ENCODE measurements around the gene HERPUD1.
A peak's percentile ranks its signal among the peaks of the same experiment; 100 is the strongest.
"Not testable (repeated sequence)": the region's sequence is repeated elsewhere in the genome, so short reads cannot be mapped to it uniquely, and the experiment has no call there.

Gene HERPUD1

DNA sequence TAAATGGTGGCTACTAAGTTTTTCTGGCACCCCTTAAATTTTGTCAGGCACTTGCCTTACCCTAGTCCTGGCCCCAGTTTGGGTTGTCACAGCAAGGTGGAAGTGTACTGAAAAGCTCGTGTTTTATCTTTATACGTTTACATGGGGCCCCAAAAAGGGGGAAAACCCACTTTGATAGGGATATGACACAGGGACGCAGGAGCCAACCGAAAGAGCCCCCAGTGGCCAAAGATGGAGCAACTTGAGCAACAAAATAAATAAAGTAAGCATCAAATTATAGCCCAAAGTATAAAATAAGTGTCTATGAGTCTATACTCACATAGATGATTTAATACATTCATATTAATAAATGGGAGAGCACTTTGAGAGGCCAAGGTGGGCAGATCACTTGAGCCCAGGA, 24.8 kb downstream of the HERPUD1 start:
- DNase-seq (ENCODE audit: low spot score), result peak; percentile 35

DNA sequence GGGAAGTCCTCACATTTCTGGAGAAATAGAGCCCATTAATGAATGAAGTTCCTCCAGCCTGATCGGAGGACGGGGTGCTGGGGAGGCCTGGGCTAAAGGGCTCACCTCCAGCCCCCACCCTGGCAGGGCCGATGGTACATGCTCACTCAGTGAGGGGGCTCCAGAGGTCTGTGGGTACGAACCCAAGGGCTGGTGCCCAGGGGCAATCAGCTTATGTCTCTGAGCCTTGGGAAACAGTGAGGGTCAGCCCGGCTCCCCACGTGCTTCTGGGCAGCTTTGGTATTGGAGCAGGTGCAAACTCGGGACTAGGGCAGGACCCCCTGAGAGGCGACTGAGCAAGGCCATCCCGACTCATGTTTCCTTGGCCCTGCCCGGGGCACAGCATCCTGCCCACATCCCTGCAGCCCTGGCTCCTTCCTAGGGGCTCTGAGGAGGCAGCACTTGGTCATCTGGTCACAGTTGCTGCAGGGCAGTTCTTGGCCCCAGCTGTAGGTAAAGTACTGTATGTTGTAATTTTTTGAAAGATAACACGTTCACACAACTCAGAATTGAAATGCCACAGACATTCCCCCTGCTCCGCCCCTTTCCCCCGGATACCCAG, 28.8 kb downstream of the HERPUD1 start:
- DNase-seq (ENCODE audit: low spot score), result no peak

DNA sequence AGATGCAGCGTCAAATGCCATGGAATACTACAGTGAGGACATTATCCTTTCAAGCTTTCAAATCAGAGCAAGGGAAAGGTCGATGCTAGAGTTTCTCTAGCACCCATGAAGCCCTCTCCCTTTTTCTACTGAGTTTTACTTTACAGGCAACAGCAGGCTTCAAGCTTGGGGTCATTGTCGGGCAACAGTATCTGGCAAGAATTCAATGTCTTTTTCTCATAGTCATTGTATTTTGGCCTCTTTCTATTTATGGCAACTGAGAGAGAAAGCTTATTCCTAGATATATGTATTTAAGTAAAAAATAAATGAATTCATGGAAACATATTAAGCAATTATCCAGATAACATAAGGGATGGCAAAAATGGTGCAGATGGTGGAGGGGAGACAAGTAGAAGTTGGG, 29.4 kb downstream of the HERPUD1 start:
- no peak for DNase-seq (ENCODE audit: low spot score)

DNA sequence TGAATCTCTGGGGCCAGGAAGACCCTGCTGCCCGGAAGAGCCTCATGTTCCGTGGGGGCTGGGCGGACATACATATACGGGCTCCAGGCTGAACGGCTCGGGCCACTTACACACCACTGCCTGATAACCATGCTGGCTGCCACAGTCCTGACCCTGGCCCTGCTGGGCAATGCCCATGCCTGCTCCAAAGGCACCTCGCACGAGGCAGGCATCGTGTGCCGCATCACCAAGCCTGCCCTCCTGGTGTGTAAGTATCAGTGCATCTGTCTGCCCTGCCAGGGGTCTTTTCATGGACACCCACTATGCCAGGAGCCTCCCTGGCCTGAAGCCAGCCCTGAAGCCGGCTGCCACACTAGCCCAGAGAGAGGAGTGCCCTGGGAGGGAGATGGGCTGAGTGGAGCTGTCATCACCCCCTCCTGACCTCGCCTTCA, 29.9 kb downstream of the HERPUD1 start, which contains the start of gene CETP:
CETP (plus strand) TSS at position 100 of the 431 bp plus-strand sequence; CDS start at position 130, 30 bp downstream.
- DNase-seq (ENCODE audit: low spot score), result no peak

DNA sequence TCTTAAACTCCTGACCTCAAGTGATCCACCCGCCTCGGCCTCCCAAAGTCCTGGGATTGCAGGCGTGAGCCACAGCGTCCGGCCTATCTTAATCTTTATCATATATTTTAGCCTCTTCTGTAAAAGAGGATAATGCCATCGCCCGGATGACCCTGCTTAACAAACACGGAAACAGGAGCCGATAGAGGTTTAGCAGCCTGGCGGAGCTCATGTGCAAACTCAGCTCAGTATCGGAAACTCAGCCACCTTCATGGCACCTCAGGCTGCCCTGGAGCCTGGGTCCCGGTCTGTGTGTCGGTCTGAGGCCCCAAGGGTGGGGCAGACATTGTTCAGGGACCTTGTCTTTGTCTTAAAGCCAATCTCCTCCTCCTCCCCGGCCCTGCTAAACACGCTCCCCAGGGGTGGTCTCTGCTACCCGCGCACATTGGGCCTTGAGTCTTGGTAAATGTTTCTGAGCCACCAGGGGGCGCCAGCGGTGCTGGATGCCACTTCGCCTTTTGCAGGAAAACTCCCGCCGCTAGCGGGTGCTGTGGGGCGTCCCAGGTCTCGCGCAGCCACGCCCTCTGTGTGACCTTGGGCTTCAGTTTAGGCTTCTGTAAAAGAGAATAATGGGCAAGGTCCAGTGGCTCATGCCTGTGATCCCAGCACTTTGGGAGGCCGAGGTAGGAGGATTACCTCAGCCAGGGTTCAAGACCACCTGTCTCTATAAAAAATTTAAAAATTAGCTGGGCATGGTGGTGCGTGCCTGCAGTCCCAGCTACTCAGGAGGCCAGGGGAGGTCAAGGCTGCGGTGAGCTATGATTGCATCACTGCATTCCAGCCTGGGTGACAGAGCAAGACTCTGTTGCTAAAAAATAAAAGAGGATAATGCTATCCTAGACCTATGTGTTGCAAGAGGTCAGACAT, 32.6 kb downstream of the HERPUD1 start:
- DNase-seq (ENCODE audit: low spot score), result peak; percentile 94

DNA sequence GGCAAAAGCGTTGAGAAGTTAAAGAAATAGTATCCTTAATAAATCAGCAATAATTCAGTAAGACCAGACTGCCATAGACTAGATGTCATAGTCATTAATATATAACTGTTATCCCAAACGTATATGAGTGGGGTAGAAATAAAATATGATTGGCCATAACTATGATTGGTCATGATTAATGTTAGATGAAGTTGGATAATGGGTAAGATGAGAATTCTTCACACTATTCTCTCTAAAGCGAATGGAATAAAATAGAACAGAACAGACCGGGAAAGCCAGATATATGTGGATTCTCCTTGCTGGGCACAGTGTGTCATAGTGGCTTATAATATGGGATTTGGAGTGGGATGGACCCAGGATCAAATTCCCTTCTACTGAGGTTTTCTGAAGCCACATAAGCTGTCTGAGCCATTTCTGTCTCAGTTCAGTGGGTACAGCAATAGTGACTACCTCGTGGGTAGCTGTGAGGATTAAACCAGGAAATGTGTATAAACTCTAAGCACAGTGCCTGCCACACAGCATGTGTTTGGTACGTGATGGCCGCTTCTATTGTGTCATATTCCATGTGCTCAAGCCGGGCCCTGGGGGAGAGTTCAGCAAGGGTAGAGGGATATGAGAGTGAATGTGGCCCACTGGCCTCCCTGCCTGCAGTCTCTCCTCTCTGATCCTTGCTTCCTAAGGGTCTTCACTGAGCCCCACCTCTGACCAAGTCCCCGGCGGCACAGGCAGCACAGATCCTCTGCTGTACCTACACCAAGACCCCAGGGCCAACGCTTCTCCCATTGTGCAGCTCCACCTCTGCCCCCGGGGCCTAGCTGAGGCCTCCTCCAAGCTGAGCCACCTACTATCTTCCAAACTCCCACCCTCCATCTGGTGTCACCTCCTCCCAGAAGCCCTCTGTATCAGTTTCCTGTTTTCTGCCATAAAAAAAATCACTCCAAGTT, 33.5 kb downstream of the HERPUD1 start:
- DNase-seq (ENCODE audit: low spot score), result no peak

DNA sequence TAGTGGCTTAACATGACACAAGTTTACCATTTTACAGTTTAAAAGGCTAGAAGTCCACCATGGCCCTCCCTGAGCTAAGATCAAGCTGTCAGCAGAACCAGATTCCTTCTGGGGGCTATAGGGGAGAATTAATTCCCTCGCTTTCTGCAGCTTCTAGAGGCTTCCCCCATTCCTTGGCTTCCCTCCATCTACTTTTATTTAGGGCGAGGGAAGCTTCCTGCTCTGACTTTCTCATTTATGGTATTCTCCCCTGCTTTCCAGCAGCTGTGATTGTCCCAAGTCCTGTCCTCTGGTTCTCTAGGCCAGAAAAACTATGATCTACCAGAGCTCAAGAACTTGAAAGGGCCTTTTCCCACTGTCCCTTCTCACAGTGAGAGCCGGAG, 34.1 kb downstream of the HERPUD1 start:
- DNase-seq (ENCODE audit: low spot score), result no peak

DNA sequence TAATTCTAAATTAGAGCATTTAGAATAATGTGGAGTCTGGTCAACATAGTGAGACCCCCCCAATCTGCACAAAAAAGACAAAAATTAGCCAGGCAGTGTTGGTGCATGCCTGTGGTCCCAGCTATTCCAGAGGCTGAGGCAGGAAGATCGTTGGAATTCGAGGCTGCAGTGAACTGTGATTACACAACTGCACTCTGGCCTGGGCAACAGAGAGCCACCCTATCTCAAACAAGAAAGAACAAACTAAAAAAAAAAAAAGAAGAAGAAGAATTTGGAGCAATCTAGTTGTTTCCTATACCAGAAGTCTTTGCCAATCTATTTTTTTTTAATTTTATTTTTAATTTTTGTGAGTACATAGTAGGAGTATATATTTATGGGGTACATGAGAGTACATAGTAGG, 35.8 kb downstream of the HERPUD1 start:
- DNase-seq (ENCODE audit: low spot score), result no peak

DNA sequence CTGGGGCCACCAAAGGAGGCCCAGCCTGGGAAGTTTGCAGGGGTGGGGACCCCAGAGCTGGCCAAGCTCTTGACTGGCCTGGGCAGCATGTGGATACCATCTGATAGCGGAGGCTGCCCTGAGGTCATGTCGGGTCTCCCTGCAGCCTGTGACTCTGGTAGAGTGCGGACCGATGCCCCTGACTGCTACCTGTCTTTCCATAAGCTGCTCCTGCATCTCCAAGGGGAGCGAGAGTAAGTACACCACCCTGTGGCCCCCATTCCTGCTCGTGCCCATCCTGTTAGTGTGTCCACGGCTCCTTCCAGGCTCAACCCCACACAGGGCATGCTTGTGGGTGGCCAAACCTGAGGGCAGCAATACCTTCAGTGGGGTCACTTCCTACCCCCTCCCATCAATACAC, 37.8 kb downstream of the HERPUD1 start:
- DNase-seq (ENCODE audit: low spot score), result no peak

DNA sequence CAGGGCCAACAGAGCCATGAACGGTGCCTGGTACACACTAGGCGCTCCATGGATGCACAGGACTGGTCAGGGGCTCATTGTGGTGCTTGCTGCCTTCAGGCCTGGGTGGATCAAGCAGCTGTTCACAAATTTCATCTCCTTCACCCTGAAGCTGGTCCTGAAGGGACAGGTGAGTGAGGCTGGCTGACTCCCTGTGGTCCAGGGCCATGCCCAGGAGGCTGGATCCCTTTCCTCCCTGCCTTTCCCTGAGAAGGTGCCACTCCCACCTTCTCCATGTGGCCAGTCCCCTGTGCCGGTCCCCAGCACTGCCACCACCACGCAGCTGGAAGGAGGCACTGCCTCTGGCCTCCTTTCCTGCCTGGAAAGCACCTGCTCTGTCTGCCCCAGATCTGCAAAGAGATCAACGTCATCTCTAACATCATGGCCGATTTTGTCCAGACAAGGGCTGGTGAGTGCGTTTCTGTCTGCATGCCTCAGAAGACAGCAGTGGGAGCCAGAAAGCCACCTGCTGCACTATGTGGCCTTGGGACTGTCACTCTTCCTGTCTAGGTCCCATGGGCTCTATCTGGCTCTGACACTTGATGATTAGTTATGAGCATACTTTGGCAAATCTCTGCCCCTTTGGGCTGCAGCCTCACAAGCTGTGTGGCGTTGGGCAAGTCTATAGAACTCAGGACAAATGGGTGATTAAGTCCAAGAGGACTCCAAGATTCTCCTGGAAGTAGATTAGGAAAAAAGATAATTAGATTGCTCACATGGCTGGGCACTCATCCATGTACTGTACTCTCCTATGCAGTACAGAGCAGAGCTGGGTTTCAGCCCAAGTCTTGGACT, 39.2 kb downstream of the HERPUD1 start:
- peak; percentile 90 for DNase-seq (ENCODE audit: low spot score)

DNA sequence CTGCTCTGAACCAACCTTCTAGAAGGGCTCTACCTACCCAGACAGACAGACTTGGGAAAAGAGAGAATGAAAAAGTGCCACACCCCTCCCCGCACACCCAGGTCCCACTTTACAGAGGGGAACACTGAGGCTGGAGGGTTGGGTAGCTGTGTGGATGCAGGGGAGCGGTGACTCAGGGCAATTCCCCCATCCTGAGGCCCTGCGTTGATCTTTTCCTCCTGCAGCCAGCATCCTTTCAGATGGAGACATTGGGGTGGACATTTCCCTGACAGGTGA, 39.8 kb downstream of the HERPUD1 start:
- DNase-seq (ENCODE audit: low spot score), result no peak

DNA sequence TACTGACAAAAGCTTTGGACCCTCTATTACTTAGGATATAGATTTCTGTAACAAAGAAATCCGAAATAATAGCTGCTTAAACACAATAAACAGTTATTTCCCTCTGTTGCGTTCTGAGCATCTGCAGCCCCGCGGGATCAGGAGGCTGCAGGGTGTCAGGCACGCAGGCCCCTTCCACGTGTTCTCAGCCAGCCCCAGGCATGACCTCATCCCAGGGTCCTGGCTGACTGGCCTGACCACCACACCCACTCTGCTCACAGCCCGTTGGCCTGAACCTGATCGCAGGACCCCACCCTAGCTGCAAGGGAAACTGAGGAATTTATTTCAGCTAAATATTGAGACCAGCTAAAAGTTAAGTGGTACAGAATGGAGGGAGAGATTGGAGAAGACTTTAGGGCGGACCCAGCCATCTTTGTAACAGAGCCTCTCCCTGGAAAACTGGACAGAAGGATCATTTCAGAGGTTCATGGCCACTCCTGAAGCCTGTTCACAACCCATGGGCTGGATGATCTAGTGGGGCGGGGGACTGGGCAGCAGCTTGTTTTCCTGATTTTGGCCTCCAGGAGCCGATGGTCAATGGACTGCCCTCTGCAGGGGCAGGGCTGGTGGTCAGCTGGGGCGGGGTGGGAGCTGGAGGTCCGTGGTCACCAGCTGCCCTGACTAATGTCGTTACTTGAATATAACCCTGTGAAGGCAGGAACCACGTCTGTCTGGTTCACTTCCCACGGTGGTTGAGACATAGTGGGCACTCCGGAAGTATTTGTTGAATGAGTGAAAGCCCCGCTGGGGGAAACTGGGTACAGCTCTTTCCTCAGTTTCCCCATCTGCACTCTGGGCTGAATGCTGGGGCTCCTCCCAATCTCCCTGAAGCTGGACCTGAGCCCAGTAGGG, 40.7 kb downstream of the HERPUD1 start:
- DNase-seq (ENCODE audit: low spot score), result no peak

DNA sequence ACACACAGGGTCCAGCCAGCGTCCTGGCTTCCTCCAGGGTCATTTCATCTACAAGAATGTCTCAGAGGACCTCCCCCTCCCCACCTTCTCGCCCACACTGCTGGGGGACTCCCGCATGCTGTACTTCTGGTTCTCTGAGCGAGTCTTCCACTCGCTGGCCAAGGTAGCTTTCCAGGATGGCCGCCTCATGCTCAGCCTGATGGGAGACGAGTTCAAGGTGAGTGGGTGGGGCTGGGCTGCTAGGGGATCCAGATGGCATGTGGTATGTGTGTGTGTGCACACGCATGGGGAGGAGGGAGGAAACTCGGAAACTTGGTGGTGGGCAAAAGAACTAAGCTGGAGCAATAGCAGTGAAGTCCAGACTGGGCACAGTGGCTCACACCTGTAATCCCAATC, 41.4 kb downstream of the HERPUD1 start:
- DNase-seq (ENCODE audit: low spot score), result no peak

DNA sequence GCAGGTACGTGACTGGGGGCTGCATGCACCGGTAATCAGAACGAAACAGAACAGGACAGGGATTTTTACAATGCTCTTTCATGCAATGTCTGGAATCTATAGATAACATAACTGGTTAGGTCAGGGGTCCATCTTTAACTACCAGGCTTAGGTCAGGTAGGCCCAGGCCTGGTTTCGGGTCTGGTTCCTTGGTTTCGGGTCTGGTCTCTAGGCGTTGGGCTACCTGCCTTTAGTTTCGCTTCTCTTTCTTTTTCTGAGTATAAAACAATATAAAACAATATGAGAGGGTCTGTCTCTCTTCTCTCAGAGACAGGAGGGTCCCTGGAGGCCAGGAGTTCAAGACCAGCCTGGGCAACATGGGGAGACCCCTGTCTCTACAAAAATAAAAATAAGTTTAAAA, 42.0 kb downstream of the HERPUD1 start:
- DNase-seq (ENCODE audit: low spot score), result not testable (repeated sequence)

DNA sequence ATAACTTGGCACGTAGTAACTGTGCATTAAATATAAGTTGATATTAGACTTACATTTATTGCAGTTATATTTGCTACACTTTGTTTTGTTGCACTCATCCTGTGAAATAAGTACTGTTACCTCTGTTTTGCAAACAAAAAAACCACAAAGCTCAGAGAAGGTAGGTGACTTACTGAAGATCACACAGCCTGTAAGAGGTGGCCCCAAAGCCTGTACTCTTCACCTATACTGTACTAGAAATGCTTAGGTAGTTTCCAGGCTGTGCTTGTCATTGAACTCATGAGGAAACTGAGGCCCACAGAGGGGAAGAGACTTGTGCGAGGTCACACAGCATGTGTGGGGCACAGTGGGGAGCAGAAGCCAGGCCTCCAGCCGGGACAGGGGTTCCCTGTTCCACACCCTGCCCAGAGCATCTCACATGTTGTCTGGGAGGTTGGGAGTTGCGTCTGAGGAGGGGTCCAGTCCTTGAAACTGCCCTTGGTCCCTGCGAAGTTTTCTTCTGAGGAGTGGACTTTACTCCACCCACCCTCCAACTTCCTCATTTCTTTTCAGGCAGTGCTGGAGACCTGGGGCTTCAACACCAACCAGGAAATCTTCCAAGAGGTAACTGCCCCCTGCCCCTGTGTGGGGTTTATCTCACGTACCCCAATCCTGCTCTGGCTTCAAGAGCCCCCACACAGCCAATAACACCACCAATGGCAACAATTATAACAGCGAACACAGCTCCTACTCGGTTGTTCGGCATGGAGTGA, 42.8 kb downstream of the HERPUD1 start:
- DNase-seq (ENCODE audit: low spot score), result no peak

DNA sequence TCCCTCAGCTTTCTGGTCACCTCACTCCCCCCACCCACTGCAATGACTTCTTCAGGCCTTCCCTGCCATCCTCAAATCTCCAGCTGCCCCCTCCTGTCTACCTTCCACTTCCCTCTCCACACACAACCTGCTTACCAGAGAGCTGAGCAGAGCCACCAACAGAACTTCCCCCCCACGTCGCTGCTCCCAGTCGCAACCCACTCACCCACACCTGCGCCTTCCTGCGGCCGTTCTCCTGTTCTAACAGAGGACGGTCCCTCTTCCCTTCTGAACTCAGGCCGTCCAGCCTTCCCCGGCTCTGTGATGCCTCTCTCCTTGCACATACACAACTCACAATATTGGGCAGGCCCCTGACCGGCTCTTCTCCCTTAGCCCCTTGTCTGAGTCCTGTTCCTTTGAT, 43.8 kb downstream of the HERPUD1 start:
- DNase-seq (ENCODE audit: low spot score), result no peak

DNA sequence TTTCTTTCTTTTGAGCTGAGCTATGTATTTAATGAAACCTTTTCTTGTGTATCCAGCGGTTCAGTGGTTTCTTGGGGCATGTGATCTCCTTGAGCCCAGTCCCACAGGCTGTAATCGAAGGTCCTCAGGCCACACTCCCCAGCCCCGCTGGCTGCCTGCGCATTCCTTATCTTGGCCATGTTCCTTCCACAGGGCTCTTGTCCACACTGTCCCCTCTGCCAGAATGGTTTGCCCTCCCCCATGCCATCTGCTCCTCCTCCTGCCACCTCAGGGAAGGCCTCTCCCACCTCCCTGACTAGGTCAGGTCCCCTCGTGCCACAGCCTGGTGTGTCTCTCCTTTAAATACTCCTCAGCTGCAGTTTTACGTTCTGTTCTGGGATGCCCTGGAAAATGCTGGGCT, 45.3 kb downstream of the HERPUD1 start:
- no peak for DNase-seq (ENCODE audit: low spot score)

DNA sequence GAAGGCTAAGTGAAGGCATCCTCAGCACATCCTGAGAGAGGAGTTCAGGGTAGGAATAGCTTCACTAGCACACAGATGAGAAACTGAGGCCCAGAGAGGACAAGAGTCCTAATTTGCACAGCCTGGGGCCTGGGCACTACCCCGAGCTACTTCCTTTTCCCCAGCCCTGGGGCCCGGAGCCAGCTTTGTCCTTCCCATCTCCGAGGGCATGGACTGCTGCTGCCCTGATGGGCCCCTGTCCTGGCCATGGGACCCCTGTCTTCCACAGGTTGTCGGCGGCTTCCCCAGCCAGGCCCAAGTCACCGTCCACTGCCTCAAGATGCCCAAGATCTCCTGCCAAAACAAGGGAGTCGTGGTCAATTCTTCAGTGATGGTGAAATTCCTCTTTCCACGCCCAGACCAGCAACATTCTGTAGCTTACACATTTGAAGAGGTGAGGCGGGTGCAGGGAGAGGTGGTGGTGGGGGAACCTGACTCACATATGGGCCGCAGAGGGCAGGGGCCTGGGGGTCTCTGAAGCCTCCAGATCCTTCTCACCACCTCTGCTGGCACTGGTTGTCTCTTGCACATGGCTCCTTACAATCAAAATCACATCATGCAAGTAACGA, 46.0 kb downstream of the HERPUD1 start:
- DNase-seq (ENCODE audit: low spot score), result no peak

DNA sequence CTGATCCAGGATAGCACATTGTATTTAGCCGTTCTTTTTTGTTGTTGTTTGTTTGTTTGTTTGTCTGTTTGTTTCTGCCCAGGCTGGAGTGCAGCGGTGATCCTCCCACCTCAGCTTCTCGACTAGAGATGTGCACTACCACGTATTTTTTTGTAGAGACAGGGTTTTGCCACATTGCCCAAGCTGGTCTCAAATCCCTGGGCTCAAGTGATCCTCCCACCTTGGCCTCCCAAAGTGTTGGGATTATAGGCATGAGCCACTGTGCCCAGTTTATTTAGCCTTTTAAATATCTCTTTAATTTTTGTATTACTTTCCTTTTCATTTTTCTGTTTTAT, 48.2 kb downstream of the HERPUD1 start:
- DNase-seq (ENCODE audit: low spot score), result no peak

All from NAMALWA (cell line).